HEK293 (cell line): Measurements from ENCODE around the gene SRSF11.

Experiments
- CTCF ChIA-PET: fragments of 350-600 bp; formaldehyde crosslinking; extraction: SDS; loops from one replicate; lab custom pipeline; 2021; ENCODE audit warnings: antibody characterized with exemption; lab: Yijun Ruan, JAX
- POLR2A ChIA-PET: fragments of 300-600 bp; formaldehyde crosslinking; extraction: SDS; loops from one replicate; lab custom pipeline; 2020; ENCODE audit warnings: antibody characterized with exemption, inconsistent platforms; lab: Yijun Ruan, JAX
- H3K27ac ChIP-seq: fragments of 200-500 bp; sonication (Bioruptor generic); 2 replicates; pipeline ENCODE4 v1.5.1; 2014; ENCODE audit warnings: low read depth, low read length, control low read depth, inconsistent platforms; ENCODE audit errors: extremely low read depth
- H3K36me3 ChIP-seq, 2 experiments: fragments of 200-500 bp in 1 of 2; sonication (Bioruptor generic) in 1 of 2; 1 replicate in 1 of 2; 2 replicates in 1 of 2; pipeline ENCODE4 v1.5.1; 2014 to 2017; ENCODE audit warnings: inconsistent platforms in 2 of 2, low read length in 2 of 2; ENCODE audit not compliant: control insufficient read depth in 2 of 2, insufficient read depth in 1 of 2
- H3K4me1 ChIP-seq: fragments of 200-500 bp; sonication (Bioruptor generic); 2 replicates; pipeline ENCODE4 v1.5.1; 2014; ENCODE audit warnings: mild to moderate bottlenecking, low read length, inconsistent platforms; ENCODE audit not compliant: control insufficient read depth, insufficient read depth
- H3K4me3 ChIP-seq: 2 replicates; pipeline ENCODE4 v1.5.1; 2011; ENCODE audit warnings: low read depth, mild to moderate bottlenecking, control low read depth, low read length, moderate library complexity
- H3K9me3 ChIP-seq: fragments of 200-500 bp; sonication (Bioruptor generic); 2 replicates; pipeline ENCODE4 v1.5.1; 2014; ENCODE audit warnings: low read depth, low read length, inconsistent platforms; ENCODE audit not compliant: control insufficient read depth, insufficient read depth
- ATF2 ChIP-seq: fragments of 450-650 bp; formaldehyde crosslinking; IDR thresholded peaks from 2 replicates; pipeline ENCODE4 v1.5.1; 2016; ENCODE audit warnings: missing biosample characterization, missing genetic modification characterization, low read depth
- EGR2 ChIP-seq: fragments of 450-650 bp; formaldehyde crosslinking; IDR thresholded peaks from 2 replicates; pipeline ENCODE4 v1.5.1; 2016; ENCODE audit warnings: low read depth, missing biosample characterization, missing genetic modification characterization
- HOXA7 ChIP-seq: sonication (generic); formaldehyde crosslinking; IDR thresholded peaks from 2 replicates; pipeline ENCODE4 v1.8.1; 2022; ENCODE audit warnings: missing genetic modification reagents, borderline replicate concordance
- MYNN ChIP-seq: fragments of 450-650 bp; formaldehyde crosslinking; IDR thresholded peaks from 2 replicates; pipeline ENCODE4 v1.5.1; 2016; ENCODE audit warnings: missing biosample characterization, missing genetic modification characterization, borderline replicate concordance
- RBAK ChIP-seq: fragments of 450-650 bp; formaldehyde crosslinking; IDR thresholded peaks from 2 replicates; pipeline ENCODE4 v1.5.1; 2016; ENCODE audit warnings: missing biosample characterization, missing genetic modification characterization
- SCRT2 ChIP-seq: fragments of 450-650 bp; formaldehyde crosslinking; IDR thresholded peaks from 2 replicates; pipeline ENCODE4 v1.5.1; 2016; ENCODE audit warnings: missing biosample characterization, missing genetic modification characterization
- SETDB1 ChIP-seq: IDR thresholded peaks from one replicate; pipeline ENCODE4 v1.6.1; 2017; ENCODE audit warnings: mild to moderate bottlenecking, low read length, moderate library complexity, mixed read lengths; ENCODE audit not compliant: insufficient read length
- WT1 ChIP-seq: fragments of 450-650 bp; formaldehyde crosslinking; IDR thresholded peaks from 2 replicates; pipeline ENCODE4 v1.5.1; 2016; ENCODE audit warnings: missing biosample characterization, missing genetic modification characterization
- ZFP3 ChIP-seq: fragments of 450-650 bp; formaldehyde crosslinking; IDR thresholded peaks from 2 replicates; pipeline ENCODE4 v1.5.1; 2016; ENCODE audit warnings: low read depth, missing biosample characterization, missing genetic modification characterization
- ZFP37 ChIP-seq: fragments of 450-650 bp; formaldehyde crosslinking; IDR thresholded peaks from 2 replicates; pipeline ENCODE4 v1.5.1; 2016; ENCODE audit warnings: missing biosample characterization, missing genetic modification characterization
- ZFP41 ChIP-seq: fragments of 450-650 bp; formaldehyde crosslinking; IDR thresholded peaks from 2 replicates; pipeline ENCODE4 v1.5.1; 2016; ENCODE audit warnings: missing biosample characterization, missing genetic modification characterization, borderline replicate concordance
- ZNF10 ChIP-seq: fragments of 450-650 bp; formaldehyde crosslinking; IDR thresholded peaks from 2 replicates; pipeline ENCODE4 v1.5.1; 2017; ENCODE audit warnings: missing biosample characterization, missing genetic modification characterization
- ZNF112 ChIP-seq: fragments of 450-650 bp; formaldehyde crosslinking; IDR thresholded peaks from 2 replicates; pipeline ENCODE4 v1.5.0; 2017; ENCODE audit warnings: missing biosample characterization, missing genetic modification characterization
- ZNF133 ChIP-seq: fragments of 450-650 bp; formaldehyde crosslinking; IDR thresholded peaks from 2 replicates; pipeline ENCODE4 v1.5.1; 2016; ENCODE audit warnings: missing biosample characterization, missing genetic modification characterization
- ZNF138 ChIP-seq: fragments of 450-650 bp; formaldehyde crosslinking; IDR thresholded peaks from 2 replicates; pipeline ENCODE4 v1.5.1; 2016; ENCODE audit warnings: missing biosample characterization, missing genetic modification characterization, borderline replicate concordance
- ZNF221 ChIP-seq: fragments of 450-650 bp; formaldehyde crosslinking; IDR thresholded peaks from 2 replicates; pipeline ENCODE4 v1.5.1; 2017; ENCODE audit warnings: missing biosample characterization, missing genetic modification characterization, borderline replicate concordance
- ZNF280D ChIP-seq: fragments of 450-650 bp; formaldehyde crosslinking; IDR thresholded peaks from 2 replicates; pipeline ENCODE4 v1.5.1; 2016; ENCODE audit warnings: missing biosample characterization, missing genetic modification characterization
- ZNF48 ChIP-seq: fragments of 450-650 bp; formaldehyde crosslinking; IDR thresholded peaks from 2 replicates; pipeline ENCODE4 v1.5.1; 2016; ENCODE audit warnings: missing biosample characterization, missing genetic modification characterization
- ZNF530 ChIP-seq: fragments of 450-650 bp; formaldehyde crosslinking; IDR thresholded peaks from 2 replicates; pipeline ENCODE4 v1.5.1; 2016; ENCODE audit warnings: low read depth, missing biosample characterization, missing genetic modification characterization
- ZNF585B ChIP-seq: fragments of 450-650 bp; formaldehyde crosslinking; IDR thresholded peaks from 2 replicates; pipeline ENCODE4 v1.5.1; 2016; ENCODE audit warnings: missing biosample characterization, missing genetic modification characterization
- ZNF626 ChIP-seq: fragments of 450-650 bp; sonication (Bioruptor Pico); formaldehyde crosslinking; IDR thresholded peaks from 2 replicates; pipeline ENCODE4 v1.5.1; 2018; ENCODE audit warnings: missing biosample characterization, missing genetic modification characterization, inconsistent platforms
- ZNF707 ChIP-seq: fragments of 450-650 bp; formaldehyde crosslinking; IDR thresholded peaks from 2 replicates; pipeline ENCODE4 v1.5.1; 2016; ENCODE audit warnings: missing biosample characterization, missing genetic modification characterization
- ZNF776 ChIP-seq: fragments of 450-650 bp; formaldehyde crosslinking; IDR thresholded peaks from 2 replicates; pipeline ENCODE4 v1.5.0; 2017; ENCODE audit warnings: missing biosample characterization, missing genetic modification characterization, borderline replicate concordance
- ZNF792 ChIP-seq: fragments of 450-650 bp; formaldehyde crosslinking; IDR thresholded peaks from 2 replicates; pipeline ENCODE4 v1.5.1; 2016; ENCODE audit warnings: missing biosample characterization, missing genetic modification characterization
- ZNF843 ChIP-seq: fragments of 450-650 bp; formaldehyde crosslinking; IDR thresholded peaks from 2 replicates; pipeline ENCODE4 v1.5.1; 2016; ENCODE audit warnings: missing biosample characterization, missing genetic modification characterization

Gene SRSF11

GRCh38 chr1:70293186-70293843 is 72.1 kb downstream of the SRSF11 start (continued):
- TF ChIP-seq ZNF530 (tag by site-specific recombination) (no peak), ZNF133 (no peak), ZNF112 (tag by site-specific recombination) (no peak)

GRCh38 chr1:70295749-70296148 is 74.6 kb downstream of the SRSF11 start:
- no peaks in the 10 kb centered on the region for H3K9me3 ChIP-seq
- peaks cover 20 to 54% of the 10 kb centered on the region in 2 experiments for H3K36me3 ChIP-seq
- H3K4me1 ChIP-seq, result no peaks in the 10 kb centered on the region
- ChIA-PET CTCF (no interaction called here), POLR2A (no interaction called here)
- no peak overlapping the region for H3K27ac ChIP-seq
- H3K4me3 ChIP-seq, result no peak overlapping the region
- TF ChIP-seq ZNF843 (tag by site-specific recombination) (no peak), MYNN (no peak), ZNF48 (tag by site-specific recombination) (no peak), SCRT2 (tag by site-specific recombination) (no peak), ZNF776 (tag by site-specific recombination) (no peak), ZNF707 (no peak), ZNF792 (tag by site-specific recombination) (no peak), HOXA7 (CRISPR knock-in tag) (no peak), ZNF138 (tag by site-specific recombination) (no peak), ZFP41 (no peak), ZFP37 (tag by site-specific recombination) (no peak), ZNF10 (tag by site-specific recombination) (no peak), ZNF280D (tag by site-specific recombination) (no peak), ZNF585B (tag by site-specific recombination) (no peak), RBAK (tag by site-specific recombination) (no peak), ZFP3 (tag by site-specific recombination) (no peak), EGR2 (tag by site-specific recombination) (no peak), ZNF221 (tag by site-specific recombination) (no peak), WT1 (no peak)

- Histone ChIP-seq H3K36me3 (peaks cover 6 to 35% of the 10 kb centered on the region in 2 experiments), H3K4me1 (no peaks in the 10 kb centered on the region), H3K4me3 (no peak overlapping the region), H3K27ac (no peak overlapping the region)
- CTCF ChIA-PET, result no interaction called here
- TF ChIP-seq ATF2 (tag by site-specific recombination) (peak; percentile 52; the same call in 1 of the 2 replicates), ZNF626 (no peak), SETDB1 (no peak)
- TF ChIP-seq, all 188 proteins: peak for 1
- POLR2A ChIA-PET, result no interaction called here
- no peaks in the 10 kb centered on the region for H3K9me3 ChIP-seq
Observed at GRCh38 chr1:70299472-70299871, 78.3 kb downstream of the SRSF11 start.
